Measurements from ENCODE around the gene GAGE10. TPM values are rescaled to one million over a fixed set of nuclear protein-coding genes. Genes with fewer than 3 reads are reported as not detected.

GAGE10 gene
- total and polyA plus RNA-seq, 9 of the 15 experiments (the other 6 are each of a cell fraction or from before 2014, with no cell fraction given) = 0.80 to 3.1 (median 0.96) TPM; not detected in 4

DNA sequence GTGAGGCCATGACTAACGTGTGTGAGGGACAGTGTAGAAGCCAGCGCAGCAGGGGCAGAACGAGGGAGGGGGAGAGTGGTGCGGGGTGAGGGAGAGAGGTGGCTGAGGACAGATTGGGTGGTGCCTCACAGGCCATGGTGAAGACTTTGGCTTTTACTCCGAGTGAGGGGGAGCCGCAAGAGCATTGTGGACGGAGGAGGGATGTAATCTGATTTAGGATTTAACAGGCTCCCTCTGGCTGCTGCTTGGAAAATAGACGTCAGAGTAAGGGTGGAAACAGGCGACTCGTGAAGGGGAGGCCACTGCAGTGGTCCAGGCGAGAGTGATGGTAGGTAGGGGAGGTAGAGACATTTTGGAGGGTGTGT lies 20.8 kb upstream of the GAGE10 start (continued):
- TF ChIP-seq, protein P1, sequence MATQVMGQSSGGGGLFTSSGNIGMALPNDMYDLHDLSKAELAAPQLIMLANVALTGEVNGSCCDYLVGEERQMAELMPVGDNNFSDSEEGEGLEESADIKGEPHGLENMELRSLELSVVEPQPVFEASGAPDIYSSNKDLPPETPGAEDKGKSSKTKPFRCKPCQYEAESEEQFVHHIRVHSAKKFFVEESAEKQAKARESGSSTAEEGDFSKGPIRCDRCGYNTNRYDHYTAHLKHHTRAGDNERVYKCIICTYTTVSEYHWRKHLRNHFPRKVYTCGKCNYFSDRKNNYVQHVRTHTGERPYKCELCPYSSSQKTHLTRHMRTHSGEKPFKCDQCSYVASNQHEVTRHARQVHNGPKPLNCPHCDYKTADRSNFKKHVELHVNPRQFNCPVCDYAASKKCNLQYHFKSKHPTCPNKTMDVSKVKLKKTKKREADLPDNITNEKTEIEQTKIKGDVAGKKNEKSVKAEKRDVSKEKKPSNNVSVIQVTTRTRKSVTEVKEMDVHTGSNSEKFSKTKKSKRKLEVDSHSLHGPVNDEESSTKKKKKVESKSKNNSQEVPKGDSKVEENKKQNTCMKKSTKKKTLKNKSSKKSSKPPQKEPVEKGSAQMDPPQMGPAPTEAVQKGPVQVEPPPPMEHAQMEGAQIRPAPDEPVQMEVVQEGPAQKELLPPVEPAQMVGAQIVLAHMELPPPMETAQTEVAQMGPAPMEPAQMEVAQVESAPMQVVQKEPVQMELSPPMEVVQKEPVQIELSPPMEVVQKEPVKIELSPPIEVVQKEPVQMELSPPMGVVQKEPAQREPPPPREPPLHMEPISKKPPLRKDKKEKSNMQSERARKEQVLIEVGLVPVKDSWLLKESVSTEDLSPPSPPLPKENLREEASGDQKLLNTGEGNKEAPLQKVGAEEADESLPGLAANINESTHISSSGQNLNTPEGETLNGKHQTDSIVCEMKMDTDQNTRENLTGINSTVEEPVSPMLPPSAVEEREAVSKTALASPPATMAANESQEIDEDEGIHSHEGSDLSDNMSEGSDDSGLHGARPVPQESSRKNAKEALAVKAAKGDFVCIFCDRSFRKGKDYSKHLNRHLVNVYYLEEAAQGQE (IDR thresholded peaks at IDR 0.05; ENCODE audit: borderline replicate concordance) = peak; percentile 40; the same call in 1 of the 2 replicates
- TF ChIP-seq, protein P1 (CRISPR knock-in tag; IDR thresholded peaks at IDR 0.05; ENCODE audit: low read depth) = no peak
- TF ChIP-seq, protein P2, sequence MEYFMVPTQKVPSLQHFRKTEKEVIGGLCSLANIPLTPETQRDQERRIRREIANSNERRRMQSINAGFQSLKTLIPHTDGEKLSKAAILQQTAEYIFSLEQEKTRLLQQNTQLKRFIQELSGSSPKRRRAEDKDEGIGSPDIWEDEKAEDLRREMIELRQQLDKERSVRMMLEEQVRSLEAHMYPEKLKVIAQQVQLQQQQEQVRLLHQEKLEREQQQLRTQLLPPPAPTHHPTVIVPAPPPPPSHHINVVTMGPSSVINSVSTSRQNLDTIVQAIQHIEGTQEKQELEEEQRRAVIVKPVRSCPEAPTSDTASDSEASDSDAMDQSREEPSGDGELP (CRISPR knock-in tag; IDR thresholded peaks at IDR 0.05; ENCODE audit: borderline replicate concordance) = peak; percentile 21; the same call in 1 of the 2 replicates
- no peak for TF ChIP-seq MECOM (CRISPR knock-in tag; IDR thresholded peaks at IDR 0.05)
- TF ChIP-seq ZFP36 (IDR thresholded peaks at IDR 0.05; ENCODE audit: low read depth, low read length, partially characterized antibody) = peak; percentile 48
- peak; percentile 47; the same call in 1 of the 2 replicates for TF ChIP-seq CTBP1 (IDR thresholded peaks at IDR 0.05; ENCODE audit: borderline replicate concordance)
